ENCODE data around the gene PP2D1.

- TF ChIP-seq POLR2A (IDR thresholded peaks at IDR 0.05) = no peak
- no peak for TF ChIP-seq CTCF (IDR thresholded peaks at IDR 0.05)
- no peak for TF ChIP-seq EP300 (IDR thresholded peaks at IDR 0.05)
These were observed 39.2 kb upstream of the PP2D1 start for GRCh38 chr3:20051123-20051806.

Measured in tibial nerve (tissue), 4 donors.